AG09319 (cell line): Measurements from ENCODE around the gene VSTM2L.

ENCODE experiments used
- DNase-seq: peaks from one replicate; pipeline ENCODE4 v3.0.0-alpha.2; 2010; ENCODE audit warnings: low read depth; ENCODE audit errors: extremely low read depth
- TF ChIP-seq, protein P1 (sequence below): IDR thresholded peaks from 2 replicates; pipeline ENCODE4 v1.5.1; 2011; ENCODE audit warnings: low read depth, mild to moderate bottlenecking, inconsistent platforms, low read length, moderate library complexity

VSTM2L gene

DNA sequence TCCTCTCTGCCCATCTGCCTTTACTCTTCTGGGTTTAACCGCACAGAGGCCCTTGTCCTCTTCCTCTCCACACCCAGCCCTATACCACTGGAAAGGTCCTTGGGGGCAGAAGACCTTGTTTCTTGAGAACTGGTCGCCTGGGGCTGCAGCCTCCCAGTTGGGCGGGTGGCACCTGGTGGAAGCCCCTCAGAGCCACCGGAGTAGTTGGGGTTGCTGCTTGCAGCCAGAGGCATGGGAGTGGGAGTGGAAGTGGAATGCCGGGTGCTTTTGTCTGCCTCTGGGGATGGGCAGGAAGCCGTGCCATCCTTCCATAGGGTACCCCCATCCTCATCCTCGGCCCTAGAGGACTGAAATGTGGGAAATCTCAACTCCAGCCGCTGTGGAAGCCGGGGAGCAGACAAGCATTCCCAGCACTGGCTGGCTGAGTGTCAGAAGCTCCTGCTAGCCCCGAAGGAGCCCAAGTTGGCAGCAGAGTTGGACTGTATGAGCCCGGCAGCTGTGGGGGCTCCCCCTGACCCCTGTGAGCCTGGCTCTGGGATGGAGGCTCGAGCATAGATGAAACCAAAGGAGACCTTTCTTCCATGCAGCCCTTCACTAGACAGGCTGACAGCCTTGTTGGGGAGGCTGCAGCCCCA is 1.2 kb downstream of the VSTM2L start:
- TF ChIP-seq, protein P1, sequence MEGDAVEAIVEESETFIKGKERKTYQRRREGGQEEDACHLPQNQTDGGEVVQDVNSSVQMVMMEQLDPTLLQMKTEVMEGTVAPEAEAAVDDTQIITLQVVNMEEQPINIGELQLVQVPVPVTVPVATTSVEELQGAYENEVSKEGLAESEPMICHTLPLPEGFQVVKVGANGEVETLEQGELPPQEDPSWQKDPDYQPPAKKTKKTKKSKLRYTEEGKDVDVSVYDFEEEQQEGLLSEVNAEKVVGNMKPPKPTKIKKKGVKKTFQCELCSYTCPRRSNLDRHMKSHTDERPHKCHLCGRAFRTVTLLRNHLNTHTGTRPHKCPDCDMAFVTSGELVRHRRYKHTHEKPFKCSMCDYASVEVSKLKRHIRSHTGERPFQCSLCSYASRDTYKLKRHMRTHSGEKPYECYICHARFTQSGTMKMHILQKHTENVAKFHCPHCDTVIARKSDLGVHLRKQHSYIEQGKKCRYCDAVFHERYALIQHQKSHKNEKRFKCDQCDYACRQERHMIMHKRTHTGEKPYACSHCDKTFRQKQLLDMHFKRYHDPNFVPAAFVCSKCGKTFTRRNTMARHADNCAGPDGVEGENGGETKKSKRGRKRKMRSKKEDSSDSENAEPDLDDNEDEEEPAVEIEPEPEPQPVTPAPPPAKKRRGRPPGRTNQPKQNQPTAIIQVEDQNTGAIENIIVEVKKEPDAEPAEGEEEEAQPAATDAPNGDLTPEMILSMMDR: no peak
- DNase-seq: no peak

DNA sequence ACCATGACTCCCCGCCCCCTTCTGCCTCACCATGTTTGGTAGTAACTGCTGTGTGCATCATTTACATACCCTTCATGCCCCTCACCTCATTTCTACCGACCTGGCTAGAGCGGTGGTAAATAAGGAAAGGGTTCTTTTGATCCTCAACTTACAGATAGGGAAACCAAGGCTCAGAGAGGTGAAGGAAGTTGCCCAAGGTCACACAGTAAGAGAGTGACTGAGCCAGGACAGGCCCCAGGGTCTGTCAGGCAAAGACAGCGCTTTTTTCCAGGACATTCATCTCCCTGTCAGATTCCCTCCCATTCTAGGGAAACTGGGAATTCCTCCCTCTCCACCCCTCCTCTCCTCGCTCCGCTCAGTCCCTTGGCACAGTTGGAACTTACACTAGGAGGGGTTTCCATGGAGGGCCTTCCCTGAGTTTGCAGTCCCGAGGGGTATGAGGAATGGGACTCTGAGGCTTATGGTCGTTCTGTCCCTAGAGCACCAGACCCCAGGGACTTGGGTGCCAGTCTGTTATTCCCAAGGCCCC is 2.0 kb downstream of the VSTM2L start:
- DNase-seq: no peak
- TF ChIP-seq, protein P1: no peak

DNA sequence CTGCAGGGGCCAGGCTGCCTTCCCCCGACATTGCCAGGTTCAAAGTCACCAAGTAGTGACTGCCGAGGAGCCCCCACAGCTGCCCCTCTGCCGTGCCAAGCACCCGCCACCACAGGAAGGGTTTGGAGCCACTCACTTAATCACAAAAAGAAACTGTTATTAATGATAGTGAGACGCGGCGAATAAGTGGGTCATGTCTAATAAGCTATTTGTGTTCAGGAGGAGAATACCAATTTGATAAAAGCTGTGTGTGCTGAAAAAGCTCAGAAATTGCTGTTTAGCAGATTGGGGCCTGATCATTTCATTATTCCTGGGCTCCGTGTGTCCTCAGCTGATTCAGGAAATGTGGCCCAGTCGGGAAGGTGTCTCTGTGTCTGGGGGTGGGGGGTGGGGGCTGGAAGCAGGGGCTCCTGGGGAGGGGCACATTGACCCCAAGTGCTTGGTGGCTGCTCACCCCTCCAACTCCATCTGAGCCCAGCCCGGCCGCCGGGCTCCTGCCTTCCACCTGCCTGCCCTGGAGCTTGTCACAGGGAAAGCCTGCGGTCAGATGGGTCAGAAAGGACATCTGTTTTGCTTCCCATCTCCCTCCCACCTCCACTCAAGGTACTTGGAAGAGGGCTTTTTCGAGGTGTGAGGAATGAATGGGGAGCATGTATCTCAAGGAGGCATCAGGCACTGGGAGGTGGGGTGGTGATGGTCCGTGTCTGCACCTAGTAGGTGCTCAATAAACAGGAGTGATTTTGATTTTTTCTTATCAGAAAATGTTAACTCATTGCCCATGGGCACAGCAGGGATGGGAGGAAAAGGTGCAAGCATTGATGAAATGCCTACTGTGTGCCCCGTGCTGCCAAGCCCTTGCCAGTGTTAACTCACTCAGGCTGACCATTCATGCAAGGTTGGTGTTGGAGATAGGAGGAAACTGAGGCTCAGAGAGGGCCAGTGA is 3.0 kb downstream of the VSTM2L start:
- no peak for DNase-seq
- TF ChIP-seq, protein P1: no peak

DNA sequence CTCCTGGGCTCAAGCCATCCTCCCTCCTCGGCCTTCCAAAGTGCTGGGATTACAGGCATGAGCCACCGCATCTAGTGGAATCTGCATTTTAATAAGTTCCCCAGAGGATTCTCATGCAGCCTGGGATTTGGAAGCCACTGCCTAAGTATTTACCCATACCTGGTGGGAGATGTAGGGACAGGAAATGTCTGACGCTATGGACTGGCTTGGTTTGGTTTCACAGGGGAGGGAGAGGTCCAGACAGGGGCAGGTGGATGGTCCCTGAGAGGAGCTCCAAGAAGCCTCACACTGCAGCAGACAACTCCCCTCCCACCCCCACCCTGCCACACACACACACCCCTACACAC is 4.4 kb downstream of the VSTM2L start:
- DNase-seq: no peak
- TF ChIP-seq, protein P1: no peak

DNA sequence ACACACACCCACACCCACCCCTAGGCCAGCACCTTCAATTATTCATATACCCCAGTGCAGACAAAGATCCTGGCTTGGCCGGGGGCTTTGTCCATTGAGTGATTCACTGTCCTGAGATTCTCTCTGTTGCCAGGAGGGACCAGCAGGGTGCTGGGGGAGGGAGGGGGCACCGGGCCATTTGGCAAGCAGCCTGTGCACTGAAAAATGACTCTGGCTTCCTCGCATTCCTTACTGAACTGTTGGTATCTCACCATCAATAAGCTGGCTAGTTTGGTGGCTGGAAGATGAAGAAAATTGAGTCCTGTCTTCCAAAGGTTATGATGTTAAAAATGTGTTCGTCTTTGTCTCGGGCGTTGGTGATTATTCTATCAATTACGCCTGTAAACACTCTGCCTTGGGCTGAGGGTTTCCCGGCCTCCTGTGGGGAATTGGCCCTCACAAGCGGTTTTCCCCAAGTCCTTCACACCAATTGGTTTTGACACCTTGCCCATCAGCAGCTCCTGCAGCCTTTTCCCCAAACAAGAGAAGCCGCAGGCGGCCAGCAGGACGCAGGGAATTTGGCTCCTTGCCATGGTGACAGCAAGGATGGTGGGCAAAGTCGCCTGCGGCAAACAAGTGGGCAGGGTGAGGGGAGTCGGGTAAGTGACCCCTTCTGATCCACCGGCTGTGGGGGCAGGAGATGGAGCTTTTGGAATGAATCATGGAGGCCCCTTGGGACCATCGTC is 4.9 kb downstream of the VSTM2L start:
- peak; percentile 14 for DNase-seq
- TF ChIP-seq, protein P1: no peak

DNA sequence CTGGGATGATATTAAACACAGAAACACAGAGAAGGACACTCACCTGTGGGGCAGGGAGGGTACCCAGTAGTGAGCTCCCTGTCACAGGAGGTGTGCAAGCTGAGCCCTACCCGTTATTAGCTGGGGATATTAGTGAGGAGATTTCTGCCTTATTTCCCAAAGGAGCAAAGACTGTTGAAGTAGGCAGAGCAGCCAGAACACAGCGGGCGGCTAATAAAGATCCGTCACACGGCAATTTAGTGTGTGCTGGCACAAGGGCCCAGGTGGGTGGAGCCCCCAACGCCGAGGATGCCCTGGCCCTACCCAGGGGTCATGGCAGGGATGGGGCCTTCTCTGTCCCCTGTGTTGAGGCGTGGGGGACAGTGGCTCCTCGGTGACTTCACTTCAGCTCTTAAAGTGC is 8.3 kb downstream of the VSTM2L start:
- TF ChIP-seq, protein P1: no peak
- no peak for DNase-seq
